ENCODE results near the gene MTMR3. TPM values are rescaled to one million over a fixed set of nuclear protein-coding genes. Genes with fewer than 3 reads are reported as not detected.

The MTMR3 gene
- total RNA-seq, 4 donors from 2014 or later, result 17.2 to 77.8 (median 62.5) TPM

DNA sequence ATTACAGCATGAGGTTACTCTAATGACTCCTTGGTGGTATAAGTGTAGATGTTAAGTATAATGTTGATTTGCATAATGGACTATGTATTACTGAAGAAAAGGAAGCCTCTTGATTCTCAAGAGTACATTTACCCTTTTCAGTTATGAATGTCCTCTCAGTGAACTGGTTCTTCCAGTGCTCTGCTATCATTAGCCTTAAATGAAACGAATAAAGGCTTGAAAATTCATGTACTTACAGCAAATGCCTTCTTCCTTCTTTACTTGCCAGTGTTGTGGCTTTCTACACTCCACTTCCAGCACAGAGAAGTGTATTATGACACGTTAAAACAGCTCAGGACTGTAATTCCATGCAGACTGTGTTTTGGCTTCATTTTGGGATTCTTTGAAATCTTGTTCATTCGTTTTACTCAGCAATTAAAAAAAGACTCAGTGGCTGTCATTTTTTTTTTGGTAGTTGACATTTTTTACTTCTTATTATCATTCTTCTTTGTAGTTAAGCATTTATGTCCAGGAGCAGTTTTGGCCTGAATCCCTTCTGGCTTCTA lies 96.9 kb downstream of the MTMR3 start:
- Histone ChIP-seq H3K9me3 (no peaks in the 10 kb centered on the region), H3K27me3 (no peaks in the 10 kb centered on the region), H3K4me3 (no peak overlapping the region), H3K27ac (no peak overlapping the region), H3K4me1 (no peaks in the 10 kb centered on the region), H3K36me3 (no peaks in the 10 kb centered on the region)
- DNase-seq, result no peak
- intact Hi-C loops (cut with DNase I; ENCODE audit: low total_unique reads), result no loop called here
- no peak for TF ChIP-seq POLR2A (IDR thresholded peaks at IDR 0.05)
- TF ChIP-seq, protein P1, sequence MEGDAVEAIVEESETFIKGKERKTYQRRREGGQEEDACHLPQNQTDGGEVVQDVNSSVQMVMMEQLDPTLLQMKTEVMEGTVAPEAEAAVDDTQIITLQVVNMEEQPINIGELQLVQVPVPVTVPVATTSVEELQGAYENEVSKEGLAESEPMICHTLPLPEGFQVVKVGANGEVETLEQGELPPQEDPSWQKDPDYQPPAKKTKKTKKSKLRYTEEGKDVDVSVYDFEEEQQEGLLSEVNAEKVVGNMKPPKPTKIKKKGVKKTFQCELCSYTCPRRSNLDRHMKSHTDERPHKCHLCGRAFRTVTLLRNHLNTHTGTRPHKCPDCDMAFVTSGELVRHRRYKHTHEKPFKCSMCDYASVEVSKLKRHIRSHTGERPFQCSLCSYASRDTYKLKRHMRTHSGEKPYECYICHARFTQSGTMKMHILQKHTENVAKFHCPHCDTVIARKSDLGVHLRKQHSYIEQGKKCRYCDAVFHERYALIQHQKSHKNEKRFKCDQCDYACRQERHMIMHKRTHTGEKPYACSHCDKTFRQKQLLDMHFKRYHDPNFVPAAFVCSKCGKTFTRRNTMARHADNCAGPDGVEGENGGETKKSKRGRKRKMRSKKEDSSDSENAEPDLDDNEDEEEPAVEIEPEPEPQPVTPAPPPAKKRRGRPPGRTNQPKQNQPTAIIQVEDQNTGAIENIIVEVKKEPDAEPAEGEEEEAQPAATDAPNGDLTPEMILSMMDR (IDR thresholded peaks at IDR 0.05), result no peak

DNA sequence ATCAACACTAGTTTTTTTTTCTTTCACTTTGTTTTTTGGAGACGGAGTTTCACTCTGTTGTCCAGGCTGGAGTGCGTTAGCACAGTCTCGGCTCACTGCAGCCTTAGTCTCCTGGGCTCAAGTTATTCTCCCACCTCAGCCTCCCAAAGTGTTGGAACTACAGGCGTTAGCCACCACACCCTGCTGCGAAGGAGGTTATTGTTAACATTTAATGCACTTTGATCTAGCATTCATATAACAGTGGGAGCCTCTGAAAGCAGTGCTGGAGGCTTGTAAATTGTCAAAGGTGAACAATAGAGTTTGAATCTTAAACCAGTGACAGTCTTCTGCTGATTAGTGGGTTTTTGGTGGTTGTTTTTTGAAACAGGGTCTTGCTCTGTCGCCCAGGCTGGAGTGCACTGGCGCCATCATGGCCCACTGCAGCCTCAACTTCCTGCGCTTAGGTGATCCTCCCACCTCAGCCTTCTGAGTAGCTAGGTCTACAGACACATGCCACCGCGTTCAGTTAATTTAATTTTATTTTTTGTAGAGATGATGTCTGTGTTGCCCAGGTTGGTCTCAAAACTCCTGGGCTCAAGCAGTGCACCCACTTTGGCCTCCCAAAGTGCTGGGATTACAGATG lies 100.4 kb downstream of the MTMR3 start:
- Histone ChIP-seq H3K36me3 (no peaks in the 10 kb centered on the region), H3K4me1 (no peaks in the 10 kb centered on the region), H3K27me3 (no peaks in the 10 kb centered on the region), H3K4me3 (no peak overlapping the region), H3K27ac (no peak overlapping the region), H3K9me3 (no peaks in the 10 kb centered on the region)
- no peak for TF ChIP-seq POLR2A (IDR thresholded peaks at IDR 0.05)
- TF ChIP-seq, protein P1 (IDR thresholded peaks at IDR 0.05), result no peak
- intact Hi-C loops (cut with DNase I; ENCODE audit: low total_unique reads), result no loop called here
- DNase-seq, result no peak

DNA sequence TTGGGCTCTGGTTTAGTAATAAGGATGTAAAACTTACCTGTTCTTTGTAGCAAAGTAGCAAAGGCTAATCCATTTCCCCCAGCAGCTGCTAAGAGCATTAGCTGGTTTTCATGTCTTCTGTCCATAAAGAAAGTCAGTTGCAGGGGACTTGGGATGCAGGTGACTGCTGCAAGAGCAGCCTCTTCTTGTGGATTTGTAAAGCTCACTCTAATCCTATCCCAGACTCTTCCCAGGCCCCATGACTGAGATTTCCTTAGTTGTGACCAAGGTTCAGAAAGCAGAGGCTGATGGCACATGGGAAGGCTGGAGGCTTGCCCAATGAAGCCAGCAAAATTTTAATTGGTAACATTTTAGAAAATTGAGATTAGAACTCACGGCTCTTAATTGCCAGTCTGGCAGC lies 102.9 kb downstream of the MTMR3 start:
- intact Hi-C loops (cut with DNase I; ENCODE audit: low total_unique reads), result no loop called here
- no peaks in the 10 kb centered on the region for H3K9me3 ChIP-seq
- H3K27ac ChIP-seq, result no peak overlapping the region
- no peak for DNase-seq
- no peaks in the 10 kb centered on the region for H3K4me1 ChIP-seq
- H3K4me3 ChIP-seq, result no peak overlapping the region
- no peaks in the 10 kb centered on the region for H3K27me3 ChIP-seq
- no peaks in the 10 kb centered on the region for H3K36me3 ChIP-seq
- TF ChIP-seq, protein P1 (IDR thresholded peaks at IDR 0.05), result no peak
- no peak for TF ChIP-seq POLR2A (IDR thresholded peaks at IDR 0.05)

DNA sequence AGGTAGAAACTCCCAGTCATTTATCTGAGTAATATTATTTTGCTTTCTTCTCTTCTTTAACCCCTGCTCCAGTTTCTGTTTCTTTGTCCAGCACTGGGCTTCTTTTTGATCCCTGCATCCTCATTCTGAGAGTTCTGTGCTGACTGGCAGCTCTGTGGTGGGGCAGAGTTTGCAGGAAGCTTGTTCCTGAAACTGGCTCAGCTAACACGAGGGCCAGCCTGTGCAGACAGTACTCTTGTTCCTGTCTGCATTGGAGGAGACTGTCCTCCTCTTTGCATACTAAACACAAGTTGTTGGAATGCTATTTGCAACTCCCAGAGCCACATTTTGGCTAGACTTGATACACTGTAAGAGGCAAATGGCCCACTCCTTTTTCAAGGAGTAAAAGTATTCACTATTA lies 104.2 kb downstream of the MTMR3 start:
- H3K27me3 ChIP-seq, result no peaks in the 10 kb centered on the region
- no peak for DNase-seq
- no peak overlapping the region for H3K27ac ChIP-seq
- H3K4me1 ChIP-seq, result no peaks in the 10 kb centered on the region
- no peak overlapping the region for H3K4me3 ChIP-seq
- no peak for TF ChIP-seq POLR2A (IDR thresholded peaks at IDR 0.05)
- TF ChIP-seq, protein P1 (IDR thresholded peaks at IDR 0.05), result no peak
- no peaks in the 10 kb centered on the region for H3K36me3 ChIP-seq
- intact Hi-C loops (cut with DNase I; ENCODE audit: low total_unique reads), result no loop called here
- H3K9me3 ChIP-seq, result no peaks in the 10 kb centered on the region

DNA sequence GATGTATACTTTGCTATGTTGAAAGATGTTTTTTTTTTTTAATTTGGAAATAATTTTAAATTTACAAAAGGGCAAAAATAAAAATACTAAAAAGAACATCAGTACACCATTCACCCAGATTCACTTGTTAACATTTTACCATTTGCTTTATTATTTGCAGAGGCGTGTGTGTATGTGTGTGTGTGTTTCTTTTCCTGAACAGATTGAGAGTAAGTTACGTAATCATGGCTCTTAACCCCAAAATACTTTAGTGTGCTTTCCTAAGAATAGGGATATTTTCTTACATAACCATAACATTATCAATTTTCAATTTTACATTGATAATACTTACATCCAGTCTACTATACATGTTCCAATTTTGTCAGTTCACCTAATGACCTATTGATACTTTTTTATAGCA lies 105.7 kb downstream of the MTMR3 start:
- Histone ChIP-seq H3K9me3 (no peaks in the 10 kb centered on the region), H3K4me1 (no peaks in the 10 kb centered on the region), H3K27ac (no peak overlapping the region), H3K27me3 (no peaks in the 10 kb centered on the region), H3K4me3 (no peak overlapping the region), H3K36me3 (no peaks in the 10 kb centered on the region)
- intact Hi-C loops (cut with DNase I; ENCODE audit: low total_unique reads), result no loop called here
- TF ChIP-seq, protein P1 (IDR thresholded peaks at IDR 0.05), result no peak
- no peak for TF ChIP-seq POLR2A (IDR thresholded peaks at IDR 0.05)
- DNase-seq, result no peak
